Embryonic facial prominence (tissue), 1 donor: ENCODE results near the gene TXLNB.

Source experiments
- DNase-seq: peaks from one replicate; pipeline ENCODE4 v3.0.0-alpha.2; 2016; ENCODE audit errors: extremely low spot score

TXLNB gene

DNA sequence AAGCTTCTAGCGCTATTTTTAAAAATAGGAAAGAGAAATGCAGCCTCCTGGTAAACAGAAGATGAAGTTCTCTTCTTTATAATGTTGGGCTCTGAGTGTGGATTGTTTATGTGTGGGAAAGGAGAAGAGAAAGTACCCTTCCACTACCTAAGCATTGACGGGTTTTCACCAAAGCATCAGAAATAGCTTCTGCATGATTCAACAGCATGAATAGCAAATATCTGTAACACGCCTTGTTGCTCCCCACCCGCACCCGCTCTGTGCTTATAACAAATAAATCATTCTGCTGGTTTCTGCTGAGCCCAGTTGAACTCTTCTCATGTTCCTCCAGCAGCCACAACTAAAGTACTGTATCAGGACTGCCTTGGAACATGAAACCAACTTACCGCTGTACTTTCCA lies 20.7 kb downstream of the TXLNB start:
- no peak for DNase-seq

DNA sequence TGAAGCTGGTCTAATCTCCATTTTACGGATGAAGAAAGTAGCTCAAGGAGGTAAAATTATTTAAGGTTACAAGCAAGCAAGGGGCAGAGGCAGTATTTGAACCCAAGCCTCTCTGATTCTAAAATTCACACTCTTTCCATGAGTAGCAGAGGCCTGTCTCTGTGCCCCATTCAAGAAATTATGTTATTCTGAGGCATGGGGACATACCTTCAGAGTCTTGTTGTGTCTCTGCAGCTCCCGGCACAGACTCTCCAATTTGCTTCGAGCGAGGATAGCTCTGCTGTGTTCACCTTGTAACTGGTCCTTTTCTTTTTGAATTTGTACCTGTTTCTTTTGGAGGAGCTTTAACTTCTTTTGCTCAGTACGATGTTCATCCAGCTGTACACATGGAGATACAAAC lies 21.5 kb downstream of the TXLNB start:
- no peak for DNase-seq

DNA sequence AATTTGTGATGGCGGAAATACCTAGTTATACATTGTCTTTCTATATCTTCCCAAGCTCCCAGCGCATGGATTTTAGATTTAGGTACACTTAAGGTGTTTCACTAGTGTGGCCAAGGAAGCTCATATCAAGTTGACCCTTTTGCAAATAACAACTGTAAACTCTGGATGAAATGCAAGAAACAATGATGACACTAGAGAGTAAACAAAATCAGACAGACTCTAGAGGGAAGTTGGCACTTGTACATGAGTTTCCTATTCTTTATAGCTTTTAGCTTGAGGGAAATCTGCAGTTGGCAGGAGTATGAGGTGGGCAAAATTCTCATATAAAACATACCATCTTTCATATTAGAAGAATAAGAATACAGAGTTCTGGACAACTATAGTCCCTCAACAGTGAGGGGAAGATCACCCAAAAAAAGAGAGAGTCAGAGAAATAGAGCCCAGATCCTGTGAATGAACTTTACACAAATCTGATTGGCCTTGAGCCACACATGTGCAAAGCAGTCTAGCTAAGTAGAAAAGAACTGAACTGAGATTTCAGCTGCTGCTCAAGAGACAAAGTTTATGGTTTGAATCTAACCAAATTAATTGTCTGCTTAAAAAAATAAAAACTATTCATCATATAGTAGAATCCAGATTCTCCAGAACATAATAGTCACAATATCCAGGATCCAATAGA lies 26.1 kb downstream of the TXLNB start:
- no peak for DNase-seq

DNA sequence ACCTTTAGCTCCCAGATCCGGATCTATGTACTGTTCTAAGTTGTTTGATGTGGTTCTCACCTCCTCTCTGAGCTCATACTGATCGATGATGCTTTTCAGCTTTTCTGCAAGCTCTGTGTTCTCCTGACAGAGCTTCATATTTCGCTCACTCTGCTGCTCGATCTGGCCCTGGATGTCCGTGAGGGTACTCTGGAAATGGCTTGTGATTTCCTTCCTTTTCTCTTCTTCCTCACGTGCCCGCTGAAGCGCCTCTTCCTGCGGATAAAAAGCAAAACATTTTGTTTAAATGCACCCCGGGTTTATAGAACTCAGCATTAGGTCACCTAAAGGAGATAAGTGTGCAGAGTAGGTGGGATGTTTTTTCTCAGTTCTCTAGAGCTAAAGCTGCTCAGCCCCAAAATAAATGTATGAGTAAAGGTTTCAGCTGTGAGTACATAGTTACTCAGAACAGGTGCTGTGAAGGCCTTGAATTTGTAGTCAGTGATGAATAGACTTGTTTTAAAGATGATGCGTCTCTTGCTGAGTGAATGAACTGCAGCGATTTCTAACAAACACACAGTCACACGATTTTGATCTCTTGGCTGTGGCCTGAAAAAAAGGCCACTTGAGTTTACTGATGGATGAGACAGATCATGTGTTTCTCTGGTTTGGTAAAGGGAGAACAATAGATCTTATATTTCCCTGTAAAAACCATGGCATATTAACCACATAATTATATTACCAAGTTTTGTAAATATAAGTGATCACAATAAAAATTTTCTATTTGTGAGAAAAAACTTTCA lies 29.1 kb downstream of the TXLNB start:
- DNase-seq: no peak

DNA sequence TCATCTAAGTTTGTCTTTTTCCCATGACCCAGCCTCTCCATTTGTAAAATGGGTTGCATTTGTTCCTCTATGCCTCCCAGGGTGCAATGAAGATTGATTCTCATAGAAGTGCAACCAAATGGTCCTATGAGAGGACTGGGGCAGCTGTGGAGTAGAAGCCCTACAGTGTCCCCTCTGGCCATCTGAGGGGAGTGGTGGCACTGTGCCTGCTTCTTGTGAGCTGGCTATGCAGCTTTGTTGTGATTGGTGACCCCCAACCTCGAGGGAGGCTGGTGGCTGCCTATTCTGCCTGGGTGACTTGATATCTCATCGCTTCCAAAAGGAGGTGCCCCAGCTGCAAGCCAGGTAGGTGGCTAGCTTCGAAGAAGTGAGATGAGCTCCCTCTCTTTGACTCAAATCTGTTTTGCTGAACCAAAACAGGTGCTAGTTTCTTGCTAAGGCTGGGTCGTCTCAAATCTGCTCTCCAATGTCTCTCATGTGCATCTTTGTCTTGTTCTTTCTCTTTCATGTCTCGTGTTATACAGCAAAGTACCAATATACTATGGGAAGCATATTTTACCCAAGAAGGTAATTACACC lies 33.9 kb downstream of the TXLNB start:
- DNase-seq: no peak

DNA sequence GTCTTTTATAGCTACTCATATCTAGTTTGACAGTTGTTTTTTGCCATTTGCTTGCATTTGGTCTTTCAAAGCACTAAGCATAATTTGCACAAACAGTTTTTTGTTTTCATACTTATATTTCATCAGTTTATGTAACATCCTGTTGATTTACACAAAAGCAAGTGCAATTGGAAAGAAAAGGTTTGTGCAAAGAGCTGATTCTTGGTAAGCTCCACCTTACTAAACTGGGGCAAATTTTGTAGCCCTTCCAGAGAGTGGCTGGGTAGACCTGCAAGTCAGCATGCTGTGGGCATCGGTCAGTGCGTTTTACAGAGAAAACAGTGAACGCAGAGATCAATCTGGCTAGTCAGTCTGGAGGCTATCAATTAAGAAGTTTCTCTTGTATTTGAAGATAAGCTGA lies 34.5 kb downstream of the TXLNB start:
- DNase-seq: no peak

DNA sequence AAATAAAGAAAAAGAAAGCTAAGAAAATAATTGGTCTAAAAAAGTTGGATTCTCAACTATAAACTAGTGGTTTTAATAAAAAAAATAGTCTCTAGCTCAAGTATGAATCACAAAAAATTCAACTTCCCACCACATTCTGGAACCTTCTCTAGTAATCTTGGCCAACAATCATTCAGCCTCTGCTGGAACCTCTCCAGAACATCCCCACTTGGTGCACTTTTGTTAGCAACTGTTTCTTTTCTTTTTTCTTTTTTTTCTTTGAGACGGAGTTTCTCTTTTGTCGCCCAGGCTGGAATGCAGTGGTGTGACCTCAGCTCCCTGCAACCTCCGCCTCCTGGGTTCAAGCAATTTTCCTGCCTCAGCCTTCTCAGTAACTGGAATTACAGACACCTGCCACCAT lies 35.7 kb downstream of the TXLNB start:
- no peak for DNase-seq

DNA sequence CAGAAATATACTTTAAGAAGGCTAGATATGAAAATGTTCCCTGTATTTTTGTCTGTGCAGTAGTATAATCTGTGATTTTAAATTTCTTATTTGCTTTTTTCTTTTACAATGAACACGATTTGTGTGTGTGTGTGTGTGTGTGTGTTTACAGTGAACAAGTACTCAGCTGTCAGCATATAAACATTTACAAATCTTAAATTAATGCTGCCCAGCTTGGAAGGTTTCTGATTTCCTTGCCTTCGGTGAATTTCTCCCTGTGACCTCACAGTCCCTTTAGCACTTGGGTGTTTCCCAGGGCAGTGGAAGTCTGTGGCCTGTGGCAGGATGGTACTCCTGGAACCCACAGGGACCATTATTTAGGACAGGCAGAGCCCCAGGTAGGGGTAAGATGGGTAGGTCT lies 37.6 kb downstream of the TXLNB start:
- no peak for DNase-seq

DNA sequence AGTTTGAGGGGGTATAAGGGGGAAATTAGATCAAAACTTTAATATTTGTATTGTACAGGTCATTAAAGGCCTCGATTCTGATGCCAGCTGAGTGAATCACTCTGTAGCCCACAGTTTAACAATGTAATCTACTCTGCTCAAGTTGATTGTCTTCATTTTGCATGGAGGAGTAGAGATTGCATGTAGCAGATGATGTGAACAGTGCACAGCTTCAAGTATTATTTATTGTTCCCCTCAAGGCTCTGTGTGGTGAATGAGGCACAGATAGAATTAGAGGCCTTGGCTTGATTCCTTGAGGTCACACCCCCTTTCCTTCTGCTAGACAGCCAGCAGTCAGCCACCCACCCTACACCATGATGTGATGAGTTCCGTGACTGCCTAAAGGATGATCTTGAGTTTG lies 38.1 kb downstream of the TXLNB start:
- DNase-seq: no peak

DNA sequence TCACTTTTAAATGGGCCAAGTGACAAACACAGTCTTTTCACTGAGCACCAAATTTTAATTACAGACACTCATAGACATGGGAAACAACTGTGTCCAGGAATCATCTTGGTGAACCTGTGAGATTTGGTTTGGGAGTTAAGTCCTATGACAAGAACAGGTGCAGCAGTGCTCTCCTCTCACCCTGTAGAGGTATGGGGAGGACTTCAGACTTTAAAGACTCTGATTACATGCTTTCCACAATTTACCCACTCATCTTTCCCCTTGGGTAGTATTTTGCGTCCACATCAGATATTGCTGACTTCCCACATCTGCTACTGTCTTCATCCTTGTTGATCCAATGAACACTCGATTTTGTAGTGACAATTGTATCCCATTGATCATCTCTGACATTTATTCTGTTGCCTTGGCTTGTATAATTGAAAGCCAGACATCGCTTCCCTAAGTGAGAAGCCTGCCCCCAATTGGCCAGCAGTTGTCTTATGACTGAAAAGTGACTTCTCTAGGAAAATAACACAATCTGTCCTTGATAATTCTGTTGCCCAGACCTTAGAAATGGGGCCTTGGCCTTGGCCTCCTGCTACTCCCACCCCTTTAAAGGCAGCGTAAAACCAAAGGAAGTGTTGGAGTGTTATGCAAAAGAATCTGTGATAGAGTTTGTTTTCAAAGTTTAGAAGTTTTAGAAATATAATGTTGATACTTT lies 40.0 kb downstream of the TXLNB start:
- no peak for DNase-seq

DNA sequence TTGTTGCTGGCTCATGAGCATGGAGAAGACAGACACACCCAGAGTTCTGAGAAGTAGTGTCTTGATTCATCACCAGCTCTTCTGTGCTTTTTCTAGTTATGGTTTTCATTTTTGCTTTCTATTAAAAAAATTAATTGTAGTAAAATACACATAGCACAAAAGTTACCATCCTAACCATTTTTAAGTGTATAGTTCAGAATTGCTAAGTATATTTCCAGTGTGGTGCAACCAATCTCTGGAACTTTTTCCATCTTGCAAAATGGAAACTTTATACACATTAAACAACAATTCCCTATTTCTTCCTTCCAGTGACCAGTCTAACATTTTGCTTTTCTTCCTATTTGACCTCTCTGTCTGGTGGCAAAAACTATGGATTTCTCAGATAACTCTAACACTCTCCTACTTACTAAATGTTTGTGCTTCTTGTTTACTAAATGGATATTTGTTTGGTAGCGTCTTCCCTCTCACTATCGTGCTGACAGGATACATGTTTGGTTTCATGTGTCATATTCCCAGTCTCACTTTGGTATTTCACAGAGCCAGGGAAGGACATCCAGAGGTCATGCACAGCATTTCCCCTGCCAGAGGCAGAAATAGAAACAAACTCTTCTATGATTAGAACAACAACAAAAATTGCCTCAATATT lies 40.6 kb downstream of the TXLNB start:
- no peak for DNase-seq

DNA sequence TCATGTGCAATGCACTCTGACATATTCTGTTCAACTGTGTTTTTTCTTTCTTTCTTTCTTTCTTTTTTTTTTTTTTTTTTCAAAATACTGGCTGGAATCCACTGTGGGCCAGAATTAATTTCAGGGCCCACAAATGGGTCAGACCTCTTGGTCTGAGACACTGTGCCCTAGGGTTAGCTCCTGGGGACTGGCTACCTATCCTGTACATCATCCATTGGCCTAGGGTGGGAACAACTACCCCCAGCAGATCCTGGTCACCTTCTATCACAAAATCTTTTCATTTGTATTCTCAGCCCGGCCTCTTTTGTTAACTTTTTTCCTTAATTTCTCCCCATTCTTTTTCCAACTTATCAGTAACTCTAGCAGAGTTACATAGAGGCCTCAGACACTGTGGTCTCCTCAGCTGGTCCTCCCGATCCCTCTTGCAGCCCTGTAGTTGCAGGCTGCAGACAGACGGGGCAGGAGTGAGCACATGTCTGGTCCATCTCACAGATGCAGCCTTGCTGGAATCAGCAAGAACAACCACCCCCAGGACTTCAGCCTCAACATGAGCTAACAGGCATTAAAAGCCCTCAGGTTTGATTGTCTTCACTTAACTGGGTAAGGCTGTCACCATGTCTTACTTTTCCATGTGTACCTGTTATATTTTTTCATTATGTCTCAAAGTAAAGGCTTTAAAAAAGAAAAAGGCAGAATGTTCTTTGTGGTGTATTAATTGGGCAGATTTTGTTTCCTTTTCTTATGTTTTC lies 41.3 kb downstream of the TXLNB start:
- no peak for DNase-seq

DNA sequence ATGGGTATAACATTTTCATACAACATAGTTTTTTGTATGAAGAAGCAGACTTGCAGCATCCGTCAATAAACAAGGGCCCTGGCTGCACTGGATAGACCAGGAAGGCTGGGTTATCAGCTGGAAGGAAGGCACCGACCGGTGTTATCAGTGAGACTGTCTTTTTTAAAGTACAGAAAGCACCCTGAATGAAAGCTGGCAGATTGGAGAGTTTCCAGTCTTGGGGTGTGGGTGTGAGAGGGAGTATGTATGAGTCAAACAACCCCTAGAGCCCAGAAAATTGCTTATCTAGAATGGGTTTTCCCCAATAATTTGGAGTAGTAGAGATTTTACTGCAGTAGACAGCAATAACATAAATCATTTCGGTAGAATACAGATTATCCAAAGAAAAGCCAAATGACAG lies 42.4 kb downstream of the TXLNB start:
- DNase-seq: no peak

DNA sequence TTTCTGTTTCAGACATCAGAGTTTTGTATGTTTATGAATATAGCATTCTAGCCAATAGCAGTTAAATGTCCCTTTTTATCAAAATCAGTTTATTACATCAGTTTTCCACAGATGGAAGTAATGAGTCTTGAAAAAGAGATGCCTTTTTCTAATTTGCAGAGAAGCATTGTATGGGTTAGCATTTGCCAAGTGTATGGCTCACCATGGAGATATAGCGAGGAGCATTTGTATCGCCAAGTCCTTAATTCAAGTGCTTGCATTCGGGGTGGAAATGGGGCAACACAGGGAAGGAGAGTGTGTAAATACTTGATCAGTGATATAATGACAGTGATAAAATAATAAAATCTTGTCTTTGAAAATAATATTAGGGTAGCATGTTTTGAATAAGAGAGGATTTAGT lies 42.9 kb downstream of the TXLNB start:
- DNase-seq: no peak

DNA sequence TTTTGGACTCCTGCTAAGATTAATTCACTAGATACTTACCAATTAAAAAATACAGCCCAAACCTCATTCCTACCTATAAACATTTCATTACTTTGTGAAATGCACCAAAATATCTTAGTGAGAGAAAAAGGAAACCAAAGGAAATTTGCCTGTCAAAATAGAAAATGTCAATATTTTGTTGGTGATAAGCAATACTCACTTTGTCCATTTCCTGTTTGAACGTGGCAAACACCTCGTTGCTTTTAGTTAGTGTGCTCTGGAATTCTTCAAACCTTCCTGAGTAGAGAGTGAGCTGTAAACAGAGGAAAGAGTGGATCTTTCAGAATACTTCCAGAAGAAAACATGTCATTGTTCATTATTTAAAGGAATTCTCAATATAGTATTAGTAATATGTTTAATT lies 44.2 kb downstream of the TXLNB start:
- DNase-seq: no peak

DNA sequence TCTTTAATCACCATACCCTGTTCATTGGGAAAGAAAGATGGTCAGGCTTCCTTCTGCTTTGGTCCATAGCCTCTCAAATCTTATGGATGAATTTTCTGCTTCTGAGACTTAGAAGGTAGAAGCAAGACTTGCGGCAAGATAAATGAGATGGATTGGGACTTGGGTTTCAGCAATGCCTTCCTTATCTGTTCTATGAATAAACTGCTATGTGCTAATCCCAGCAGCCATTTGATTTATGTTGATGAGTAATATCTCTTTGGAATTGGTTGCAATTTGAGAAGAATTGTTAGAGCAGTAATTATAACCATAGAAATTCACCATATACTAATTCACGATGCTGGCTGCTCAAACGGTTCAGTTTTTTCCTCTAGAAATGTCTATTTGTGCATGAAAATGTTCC lies 48.3 kb downstream of the TXLNB start:
- no peak for DNase-seq

DNA sequence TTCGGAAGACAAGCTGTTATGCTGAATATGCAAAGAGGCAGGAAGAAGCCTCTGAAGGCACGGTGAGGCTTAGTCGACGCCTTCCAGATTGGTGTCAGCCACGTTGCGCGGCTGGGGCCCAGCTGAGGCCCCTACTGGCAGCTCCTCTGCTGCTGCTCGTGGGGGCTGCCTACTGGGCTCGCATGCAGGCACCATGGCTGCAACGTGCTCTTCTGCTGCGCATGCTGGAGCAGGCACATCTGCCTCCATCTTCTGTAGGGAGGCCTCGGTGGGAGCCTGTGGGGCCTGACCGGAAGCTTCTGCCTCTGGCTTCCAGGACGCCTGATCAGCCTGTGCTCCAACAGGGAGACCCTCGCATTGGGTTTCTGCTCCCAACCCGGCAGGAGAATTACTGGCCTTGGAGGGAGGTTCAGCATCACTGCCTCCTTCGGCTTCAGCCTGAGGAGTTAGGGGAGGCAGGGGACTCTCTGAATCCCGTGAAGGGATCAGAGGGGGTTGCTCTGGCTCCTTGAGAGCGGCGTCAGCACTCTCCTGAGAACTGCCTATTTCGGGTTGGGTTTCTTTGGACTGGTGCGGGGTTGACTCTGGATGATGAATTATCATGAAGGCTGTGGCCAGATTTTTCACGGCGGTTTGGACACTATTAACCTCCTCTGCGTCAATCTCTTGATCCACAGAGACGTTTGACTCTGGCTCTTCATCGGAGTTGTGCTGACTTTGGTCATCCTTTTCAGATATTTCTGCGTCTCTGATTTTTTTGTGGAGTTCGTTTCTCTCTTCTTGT lies 49.1 kb downstream of the TXLNB start:
- DNase-seq: no peak

DNA sequence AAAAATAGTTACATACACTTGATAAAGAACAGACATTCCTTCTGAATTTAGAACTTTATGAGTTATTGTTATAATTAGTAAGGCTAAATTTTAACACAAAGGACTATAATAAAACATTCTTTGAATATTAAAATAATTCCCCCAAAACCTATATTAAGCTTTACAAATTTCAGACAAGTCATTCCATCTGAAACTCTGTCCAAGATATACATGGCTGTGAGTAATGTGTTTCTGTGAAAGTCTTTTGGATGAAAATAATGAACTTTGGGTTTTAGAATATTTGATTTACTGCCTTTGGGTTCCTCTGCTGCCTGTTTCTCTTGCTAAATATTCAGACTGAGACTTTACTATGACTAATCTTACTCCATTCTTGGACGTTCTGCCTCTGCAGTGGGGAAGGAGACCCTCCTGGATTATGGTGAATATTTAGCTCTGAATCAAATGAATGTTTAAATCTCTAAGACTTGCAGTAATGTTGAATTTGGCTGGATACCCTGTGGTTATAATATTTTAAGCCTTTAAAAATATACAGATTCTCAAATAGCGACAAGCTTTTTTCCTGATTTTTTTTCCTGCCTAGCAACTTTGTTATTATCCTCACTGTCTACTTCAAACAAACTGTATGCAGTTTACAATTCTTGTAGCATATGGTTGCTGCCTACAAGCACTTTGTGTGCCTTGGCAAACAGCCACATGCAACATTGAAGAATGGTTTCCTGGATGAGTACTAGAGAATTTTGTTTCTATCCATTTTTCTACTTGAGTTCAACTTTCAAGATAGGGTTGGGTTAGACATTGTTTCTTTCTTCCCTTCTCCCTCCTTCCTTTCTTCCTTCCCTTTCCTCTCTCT lies 51.4 kb downstream of the TXLNB start:
- peak; percentile 39 for DNase-seq

DNA sequence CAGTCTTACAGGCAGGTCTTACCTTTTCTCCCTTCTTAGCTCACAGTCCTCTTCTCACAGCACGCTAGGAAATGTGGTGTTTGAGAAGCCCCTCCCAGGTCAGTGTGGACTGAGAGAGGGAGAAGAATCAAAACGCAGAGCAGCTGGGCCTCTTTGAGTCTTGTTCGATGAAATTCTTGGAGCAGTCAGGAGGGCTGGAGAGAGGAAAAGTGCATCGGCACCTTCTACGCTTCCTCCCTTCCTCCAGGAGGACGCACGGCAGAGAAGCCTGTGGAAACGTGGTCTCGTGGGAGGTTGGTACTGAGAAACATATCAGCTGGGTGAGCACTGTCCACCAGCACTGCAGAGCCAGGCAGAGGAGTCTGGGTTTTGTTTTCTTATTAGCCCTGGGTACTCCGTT lies 52.7 kb downstream of the TXLNB start:
- DNase-seq: no peak

DNA sequence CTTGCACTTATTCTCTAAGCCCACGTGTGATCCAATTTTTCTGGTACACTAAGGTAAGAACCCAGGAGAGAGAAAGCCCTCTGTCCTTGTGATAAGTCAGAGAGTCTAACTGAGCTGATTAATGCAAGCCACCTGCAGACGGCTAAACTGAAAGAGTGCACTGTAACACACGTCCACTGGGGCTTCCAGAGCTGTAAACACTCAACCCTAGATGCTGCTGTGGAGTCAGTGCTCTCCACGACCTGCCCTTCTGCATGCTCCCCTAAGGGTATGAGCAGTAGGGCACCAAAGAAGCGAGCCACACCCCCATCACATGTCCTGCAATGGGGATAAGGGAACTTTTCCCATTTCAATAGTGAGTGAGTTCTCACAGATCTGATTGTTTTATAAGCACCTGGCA lies 55.7 kb downstream of the TXLNB start:
- no peak for DNase-seq
